OCI-LY7 (cell line): Measurements from ENCODE around the gene ATXN1. TPM values are rescaled to one million over a fixed set of nuclear protein-coding genes. Genes with fewer than 3 reads are reported as not detected.

Experiments used
- BruUV-seq: library from RNA; stranded (reverse); fragments of 400-500 nt; replicated peaks from 2 replicates; lab custom pipeline; 2021; lab: Mats Ljungman, UMichigan
- CTCF ChIA-PET: fragments of 300-600 bp; sonication (Branson Sonifier 250); formaldehyde crosslinking; loops from one replicate; lab custom pipeline; 2022; ENCODE audit warnings: antibody characterized with exemption; ENCODE audit not compliant: unreplicated experiment; lab: Charles Lee
- POLR2A ChIA-PET: fragments of 300-600 bp; sonication (Branson Sonifier 250); formaldehyde crosslinking; loops from one replicate; lab custom pipeline; 2022; ENCODE audit warnings: antibody characterized with exemption; lab: Charles Lee
- DNase-seq: peaks from one replicate; pipeline ENCODE4 v3.0.0-alpha.2; 2015; ENCODE audit warnings: low spot score
- H2AFZ ChIP-seq: fragments of 200-600 bp; sonication (generic), shearing (Covaris generic); 2 replicates; pipeline ENCODE4 v1.6.1; 2014; ENCODE audit warnings: mild to moderate bottlenecking, antibody characterized with exemption, low read length, moderate library complexity
- H3K27ac ChIP-seq: fragments of 200-600 bp; sonication (generic); 2 replicates; pipeline ENCODE4 v1.5.1; 2014; ENCODE audit warnings: mixed run types, low read depth, mild to moderate bottlenecking, moderate library complexity, low read length, inconsistent platforms; ENCODE audit not compliant: poor library complexity, severe bottlenecking
- H3K36me3 ChIP-seq: fragments of 200-600 bp; sonication (generic); 2 replicates; pipeline ENCODE4 v1.6.1; 2014; ENCODE audit warnings: mild to moderate bottlenecking, antibody characterized with exemption, low read length, moderate library complexity, mixed read lengths; ENCODE audit not compliant: insufficient read depth
- H3K4me1 ChIP-seq: fragments of 200-600 bp; sonication (generic); 2 replicates; pipeline ENCODE4 v1.5.1; 2014; ENCODE audit warnings: mild to moderate bottlenecking, low read length; ENCODE audit not compliant: insufficient read depth, poor library complexity, severe bottlenecking
- H3K4me2 ChIP-seq: fragments of 200-600 bp; sonication (generic); 2 replicates; pipeline ENCODE4 v1.6.1; 2014; ENCODE audit warnings: mild to moderate bottlenecking, low read length
- H3K4me3 ChIP-seq: fragments of 200-600 bp; sonication (generic); 2 replicates; pipeline ENCODE4 v1.5.1; 2014; ENCODE audit warnings: mild to moderate bottlenecking, low read depth, low read length; ENCODE audit not compliant: poor library complexity, severe bottlenecking
- H3K79me2 ChIP-seq: fragments of 200-600 bp; sonication (generic); 2 replicates; pipeline ENCODE4 v1.6.1; 2016; ENCODE audit warnings: low read depth, mild to moderate bottlenecking, low read length, moderate library complexity, mixed read lengths; ENCODE audit not compliant: insufficient read depth
- H3K9me2 ChIP-seq: fragments of 200-600 bp; sonication (generic); 2 replicates; pipeline ENCODE4 v1.6.1; 2016; ENCODE audit warnings: mild to moderate bottlenecking, low read length, mixed read lengths; ENCODE audit not compliant: insufficient read depth
- H3K9me3 ChIP-seq: fragments of 200-600 bp; sonication (generic); 2 replicates; pipeline ENCODE4 v1.6.1; 2014; ENCODE audit warnings: mild to moderate bottlenecking, mixed run types, low read length, mixed read lengths
- H4K20me1 ChIP-seq: fragments of 200-600 bp; sonication (generic); 2 replicates; pipeline ENCODE4 v1.6.1; 2014; ENCODE audit warnings: mild to moderate bottlenecking, antibody characterized with exemption, low read length, moderate library complexity, mixed read lengths; ENCODE audit not compliant: insufficient read depth
- EZH2phosphoT487 ChIP-seq: fragments of 200-600 bp; sonication (generic); IDR thresholded peaks from 2 replicates; pipeline ENCODE4 v1.6.1; 2018; ENCODE audit warnings: low read depth, borderline replicate concordance, mild to moderate bottlenecking, mixed run types, antibody characterized with exemption, low read length, moderate library complexity, mixed read lengths
- intact Hi-C: fragments of 100-400 bp; cut with micrococcal nuclease; formaldehyde crosslinking; loops from one replicate; pipeline ENCODE4 v1.10.0; 2022; ENCODE audit not compliant: unreplicated experiment
- total RNA-seq, 2 experiments: library from RNA; depleted of rRNA in 1 of 2; stranded (reverse); fragments of >200 nt in 1 of 2; shearing (Covaris generic) in 1 of 2; gene quantifications; 2 replicates each; pipeline ENCODE4 v1.2.3, GENCODE V29; 2014 to 2022
- TF ChIP-seq, protein P1 (sequence below): fragments of 200-600 bp; sonication (generic); conservative IDR thresholded peaks from 2 replicates; pipeline ENCODE4 v1.5.1; 2014; ENCODE audit warnings: mild to moderate bottlenecking, antibody characterized with exemption, low read length, moderate library complexity, mixed read lengths

ATXN1 gene
- total RNA-seq, 2 experiments from 2014 or later, result not detected

DNA sequence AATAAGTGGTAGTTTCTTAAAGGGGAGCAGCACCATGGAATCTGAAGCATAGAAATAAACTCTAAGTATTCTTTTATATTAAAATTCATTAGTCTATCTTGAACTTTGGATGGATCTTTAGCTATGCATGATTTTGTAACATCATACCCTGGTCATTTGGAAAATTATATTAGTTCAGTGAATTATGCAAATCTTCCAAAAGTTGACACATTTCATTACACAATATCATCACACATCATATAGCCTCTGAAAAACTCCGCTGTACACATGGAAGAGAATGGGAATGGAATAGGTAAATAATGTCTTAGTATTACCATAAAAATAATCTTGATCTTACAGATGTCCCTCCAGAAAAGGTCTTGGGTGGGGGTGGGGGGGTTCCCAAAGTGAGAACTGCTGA is 96.1 kb downstream of the ATXN1 start:
- no TSS peak for BruUV-seq
- Histone ChIP-seq H3K27ac (no peak overlapping the region), H2AFZ (no peak overlapping the region), H3K36me3 (no peaks in the 10 kb centered on the region), H3K9me3 (no peaks in the 10 kb centered on the region), H3K4me3 (no peak overlapping the region), H4K20me1 (no peaks in the 10 kb centered on the region), H3K4me1 (no peaks in the 10 kb centered on the region), H3K9me2 (no peaks in the 10 kb centered on the region), H3K4me2 (no peak overlapping the region), H3K79me2 (no peaks in the 10 kb centered on the region)
- DNase-seq, result no peak
- TF ChIP-seq, protein P1, sequence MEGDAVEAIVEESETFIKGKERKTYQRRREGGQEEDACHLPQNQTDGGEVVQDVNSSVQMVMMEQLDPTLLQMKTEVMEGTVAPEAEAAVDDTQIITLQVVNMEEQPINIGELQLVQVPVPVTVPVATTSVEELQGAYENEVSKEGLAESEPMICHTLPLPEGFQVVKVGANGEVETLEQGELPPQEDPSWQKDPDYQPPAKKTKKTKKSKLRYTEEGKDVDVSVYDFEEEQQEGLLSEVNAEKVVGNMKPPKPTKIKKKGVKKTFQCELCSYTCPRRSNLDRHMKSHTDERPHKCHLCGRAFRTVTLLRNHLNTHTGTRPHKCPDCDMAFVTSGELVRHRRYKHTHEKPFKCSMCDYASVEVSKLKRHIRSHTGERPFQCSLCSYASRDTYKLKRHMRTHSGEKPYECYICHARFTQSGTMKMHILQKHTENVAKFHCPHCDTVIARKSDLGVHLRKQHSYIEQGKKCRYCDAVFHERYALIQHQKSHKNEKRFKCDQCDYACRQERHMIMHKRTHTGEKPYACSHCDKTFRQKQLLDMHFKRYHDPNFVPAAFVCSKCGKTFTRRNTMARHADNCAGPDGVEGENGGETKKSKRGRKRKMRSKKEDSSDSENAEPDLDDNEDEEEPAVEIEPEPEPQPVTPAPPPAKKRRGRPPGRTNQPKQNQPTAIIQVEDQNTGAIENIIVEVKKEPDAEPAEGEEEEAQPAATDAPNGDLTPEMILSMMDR, result no peak
- no peak for TF ChIP-seq EZH2phosphoT487
- ChIA-PET CTCF (no interaction called here), POLR2A (interaction anchor here (0.8 kb wide), 1 partner anchor 19 kb away, joined by 3 read pairs; no protein-coding TSS in a partner anchor)
- intact Hi-C loops, result no loop called here

DNA sequence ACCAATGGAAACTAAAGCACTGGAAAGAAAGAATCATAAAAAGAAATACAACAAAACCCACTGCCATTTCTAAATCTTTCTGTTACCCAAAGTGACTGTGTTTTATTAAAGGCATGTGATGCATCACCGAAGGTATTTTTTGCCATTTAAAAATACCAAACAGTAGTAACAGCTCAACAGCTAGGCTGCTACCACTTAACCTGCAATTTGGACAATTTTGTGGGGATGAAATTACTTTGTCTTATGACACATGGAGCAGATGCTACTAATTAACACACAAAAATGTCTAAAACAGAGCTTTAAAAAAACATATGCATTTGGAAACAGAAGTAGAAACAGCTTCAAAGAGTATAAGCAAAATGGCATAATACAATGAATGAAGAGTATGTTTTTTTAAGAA is 97.4 kb downstream of the ATXN1 start:
- no peak overlapping the region for H3K4me3 ChIP-seq
- H3K4me1 ChIP-seq, result no peaks in the 10 kb centered on the region
- no peak overlapping the region for H2AFZ ChIP-seq
- H3K27ac ChIP-seq, result no peak overlapping the region
- H3K9me3 ChIP-seq, result no peaks in the 10 kb centered on the region
- CTCF ChIA-PET, result no interaction called here
- POLR2A ChIA-PET, result no interaction called here
- TF ChIP-seq, protein P1, result no peak
- TF ChIP-seq EZH2phosphoT487, result no peak
- H3K79me2 ChIP-seq, result no peaks in the 10 kb centered on the region
- H3K9me2 ChIP-seq, result no peaks in the 10 kb centered on the region
- no peak for DNase-seq
- no peaks in the 10 kb centered on the region for H4K20me1 ChIP-seq
- no TSS peak for BruUV-seq
- no peak overlapping the region for H3K4me2 ChIP-seq
- no peaks in the 10 kb centered on the region for H3K36me3 ChIP-seq
- intact Hi-C loops, result no loop called here

DNA sequence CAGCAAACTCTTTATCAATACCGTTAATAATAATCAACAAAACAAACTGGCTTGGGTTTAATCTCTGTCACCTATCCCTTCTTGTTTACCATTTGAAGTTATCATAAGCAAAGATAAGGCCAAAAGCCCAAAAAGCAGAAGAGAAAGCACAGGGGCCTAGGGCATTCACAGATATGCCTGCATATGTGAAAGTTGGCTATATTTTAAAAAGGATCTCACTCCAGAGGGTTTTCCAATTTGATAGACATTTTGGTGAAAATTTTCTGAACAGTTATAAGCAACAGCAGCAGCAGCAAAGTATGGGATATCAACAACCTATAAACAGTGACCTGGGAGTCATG is 101.1 kb downstream of the ATXN1 start:
- intact Hi-C loops, result no loop called here
- Histone ChIP-seq H3K9me3 (no peaks in the 10 kb centered on the region), H3K36me3 (no peaks in the 10 kb centered on the region), H3K9me2 (no peaks in the 10 kb centered on the region), H3K27ac (no peak overlapping the region), H3K4me3 (no peak overlapping the region), H3K4me1 (no peaks in the 10 kb centered on the region), H4K20me1 (no peaks in the 10 kb centered on the region), H3K4me2 (no peak overlapping the region), H3K79me2 (no peaks in the 10 kb centered on the region), H2AFZ (no peak overlapping the region)
- DNase-seq, result no peak
- POLR2A ChIA-PET, result no interaction called here
- TF ChIP-seq EZH2phosphoT487, result no peak
- TF ChIP-seq, protein P1, result no peak
- CTCF ChIA-PET, result no interaction called here
- BruUV-seq, result no TSS peak
